ENCODE measurements around the gene SLC13A2. TPM values are rescaled to one million over a fixed set of nuclear protein-coding genes. Genes with fewer than 3 reads are reported as not detected.
A peak's percentile ranks its signal among the peaks of the same experiment; 100 is the strongest.

SLC13A2 gene
- not detected for polyA plus RNA-seq (2013, experiment 1 of 2)
- not detected for polyA plus RNA-seq (2013, experiment 2 of 2)

GRCh38 chr17:28473542-28473941 lies at the start of gene SLC13A2:
Gene SLC13A2, plus strand, starts transcription at chr17:28473644. Its CDS starts 69 bp downstream, at chr17:28473713.
- no peak for DNase-seq

DNA sequence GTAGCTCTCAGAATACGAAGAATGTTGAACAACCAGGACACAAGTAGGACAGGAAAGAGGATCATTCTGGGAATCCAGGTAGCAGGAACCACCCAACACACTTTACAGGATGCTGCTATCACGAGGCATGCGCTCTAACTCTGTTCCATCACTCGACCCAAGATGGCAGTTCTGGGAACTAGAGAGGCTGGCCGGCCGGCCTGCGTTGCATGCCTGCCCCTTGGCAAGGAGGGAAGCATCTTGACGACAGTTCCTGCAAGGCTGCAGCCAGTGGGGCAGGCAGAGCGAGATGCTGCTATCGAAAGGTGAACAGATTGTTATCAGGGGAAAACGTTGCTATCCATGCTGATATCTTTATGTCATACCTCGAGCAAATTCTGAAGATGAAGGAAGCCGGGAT lies 48.2 kb upstream of the SLC13A2 start:
- H2AK5ac ChIP-seq (ENCODE audit: low read length, severe bottlenecking) = no peak overlapping the region
- H4K8ac ChIP-seq (ENCODE audit: low read length) = no peak overlapping the region
- H2BK5ac ChIP-seq (ENCODE audit: low read depth, low read length, poor library complexity, severe bottlenecking) = no peak overlapping the region
- WGBS = 83% methylated on average over 13 of the region's 13 CpGs
- H3K27ac ChIP-seq (ENCODE audit: low read length, poor library complexity, severe bottlenecking) = no peak overlapping the region
- no peak overlapping the region for H2BK120ac ChIP-seq (ENCODE audit: low read depth, low read length)
- DNase-seq = no peak
- H3K4ac ChIP-seq (ENCODE audit: low read depth in 1 of 2, low read length in 2 of 2) = no peak overlapping the region
- H2BK12ac ChIP-seq (ENCODE audit: low read length in 2 of 2) = no peak overlapping the region
- H3K79me1 ChIP-seq (replicated peaks; ENCODE audit: low read length, poor library complexity, severe bottlenecking) = no peaks in the 10 kb centered on the region
- no peak overlapping the region for H3K9ac ChIP-seq (ENCODE audit: low read length)
- H3K4me3 ChIP-seq (ENCODE audit: insufficient read depth in 1 of 2, low read depth in 1 of 2, low read length in 2 of 2) = no peak overlapping the region
- H3K9me3 ChIP-seq (ENCODE audit: control insufficient read depth, low read length) = no peaks in the 10 kb centered on the region
- H4K91ac ChIP-seq (ENCODE audit: low read length) = no peak overlapping the region
- H3K4me2 ChIP-seq (ENCODE audit: low read length, poor library complexity, severe bottlenecking) = no peak overlapping the region
- H2BK15ac ChIP-seq (ENCODE audit: low read depth, poor library complexity, severe bottlenecking) = no peak overlapping the region
- no peak overlapping the region for H3K23ac ChIP-seq (ENCODE audit: low read length in 2 of 2)
- no peak overlapping the region for H3K18ac ChIP-seq (ENCODE audit: low read depth in 1 of 2, low read length in 2 of 2)
- H3K4me1 ChIP-seq (ENCODE audit: control insufficient read depth, insufficient read depth, low read depth, low read length) = no peaks in the 10 kb centered on the region
- H3K14ac ChIP-seq (ENCODE audit: low read length in 2 of 2) = no peak overlapping the region
- peaks cover 13 to 32% of the 10 kb centered on the region in 2 experiments for H3K27me3 ChIP-seq (ENCODE audit: control insufficient read depth in 1 of 2, insufficient read depth in 1 of 2, low read length in 2 of 2)
- H3K36me3 ChIP-seq (ENCODE audit: control insufficient read depth in 1 of 2, insufficient read depth in 2 of 2, low read depth in 1 of 2, low read length in 2 of 2) = no peaks in the 10 kb centered on the region
- H2AFZ ChIP-seq (ENCODE audit: low read depth, low read length) = no peak overlapping the region

More at GRCh38 chr17:28473542-28473941, at the start of gene SLC13A2:
- H3K27ac ChIP-seq (ENCODE audit: low read length, poor library complexity, severe bottlenecking) = no peak within 1 kb of the TSS
- H3K18ac ChIP-seq (ENCODE audit: low read depth in 1 of 2, low read length in 2 of 2) = no peak within 1 kb of the TSS
- no peaks in the 10 kb centered on the region for H3K36me3 ChIP-seq (ENCODE audit: control insufficient read depth in 1 of 2, insufficient read depth in 2 of 2, low read depth in 1 of 2, low read length in 2 of 2)
- H3K4me1 ChIP-seq (ENCODE audit: control insufficient read depth, insufficient read depth, low read depth, low read length) = no peaks in the 10 kb centered on the region
- no peak within 1 kb of the TSS for H3K9ac ChIP-seq (ENCODE audit: low read length)
- H3K9me3 ChIP-seq (ENCODE audit: control insufficient read depth, low read length) = no peaks in the 10 kb centered on the region
- no peak within 1 kb of the TSS for H3K4me2 ChIP-seq (ENCODE audit: low read length, poor library complexity, severe bottlenecking)
- H4K91ac ChIP-seq (ENCODE audit: low read length) = no peak within 1 kb of the TSS
- 68% methylated on average over 5 of the region's 5 CpGs for WGBS
- peaks cover 62 to 70% of the 10 kb centered on the region in 2 experiments for H3K27me3 ChIP-seq (ENCODE audit: control insufficient read depth in 1 of 2, insufficient read depth in 1 of 2, low read length in 2 of 2)
- peak within 1 kb of the TSS in 1 of 2 experiments; percentile 35 for H3K14ac ChIP-seq (ENCODE audit: low read length in 2 of 2)
- no peak within 1 kb of the TSS for H2BK120ac ChIP-seq (ENCODE audit: low read depth, low read length)
- H2AFZ ChIP-seq (ENCODE audit: low read depth, low read length) = no peak within 1 kb of the TSS
- H2AK5ac ChIP-seq (ENCODE audit: low read length, severe bottlenecking) = no peak within 1 kb of the TSS
- no peak within 1 kb of the TSS for H2BK12ac ChIP-seq (ENCODE audit: low read length in 2 of 2)
- H3K79me1 ChIP-seq (replicated peaks; ENCODE audit: low read length, poor library complexity, severe bottlenecking) = no peaks in the 10 kb centered on the region
- no peak within 1 kb of the TSS for H3K4ac ChIP-seq (ENCODE audit: low read depth in 1 of 2, low read length in 2 of 2)
- no peak within 1 kb of the TSS for H3K23ac ChIP-seq (ENCODE audit: low read length in 2 of 2)
- H3K4me3 ChIP-seq (ENCODE audit: insufficient read depth in 1 of 2, low read depth in 1 of 2, low read length in 2 of 2) = no peak within 1 kb of the TSS
- no peak within 1 kb of the TSS for H4K8ac ChIP-seq (ENCODE audit: low read length)
- no peak within 1 kb of the TSS for H2BK15ac ChIP-seq (ENCODE audit: low read depth, poor library complexity, severe bottlenecking)
- no peak within 1 kb of the TSS for H2BK5ac ChIP-seq (ENCODE audit: low read depth, low read length, poor library complexity, severe bottlenecking)

DNA sequence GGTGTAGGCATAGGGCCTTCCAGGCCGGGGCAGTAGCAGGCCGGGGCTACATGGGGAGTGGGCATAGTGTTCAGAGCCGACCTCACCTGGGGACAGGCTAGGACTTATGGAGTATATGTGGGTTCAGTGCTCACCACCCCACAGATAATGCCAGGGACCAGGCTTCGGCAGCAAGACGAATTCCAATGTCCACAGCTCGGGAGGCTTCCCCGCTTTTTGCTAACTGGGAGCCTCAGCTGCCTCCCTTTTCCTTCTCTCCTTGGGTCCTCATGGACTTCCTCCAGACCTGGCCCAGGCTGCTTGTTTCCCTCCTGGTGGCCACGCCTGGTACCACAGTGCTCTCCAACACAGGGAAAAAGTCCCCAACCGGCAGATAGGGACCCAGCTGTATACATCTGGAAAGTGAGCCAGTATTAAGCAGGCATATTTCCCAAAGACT lies 47.3 kb upstream of the SLC13A2 start:
- Histone ChIP-seq H3K4me2 (ENCODE audit: low read length, poor library complexity, severe bottlenecking) (no peak overlapping the region), H3K18ac (ENCODE audit: low read depth in 1 of 2, low read length in 2 of 2) (no peak overlapping the region), H3K4me3 (ENCODE audit: insufficient read depth in 1 of 2, low read depth in 1 of 2, low read length in 2 of 2) (no peak overlapping the region), H3K36me3 (ENCODE audit: control insufficient read depth in 1 of 2, insufficient read depth in 2 of 2, low read depth in 1 of 2, low read length in 2 of 2) (no peaks in the 10 kb centered on the region), H3K9ac (ENCODE audit: low read length) (no peak overlapping the region), H3K27ac (ENCODE audit: low read length, poor library complexity, severe bottlenecking) (no peak overlapping the region), H4K91ac (ENCODE audit: low read length) (no peak overlapping the region), H2BK15ac (ENCODE audit: low read depth, poor library complexity, severe bottlenecking) (no peak overlapping the region), H3K9me3 (ENCODE audit: control insufficient read depth, low read length) (no peaks in the 10 kb centered on the region), H3K4me1 (ENCODE audit: control insufficient read depth, insufficient read depth, low read depth, low read length) (no peaks in the 10 kb centered on the region), H3K14ac (ENCODE audit: low read length in 2 of 2) (no peak overlapping the region), H3K79me1 (replicated peaks; ENCODE audit: low read length, poor library complexity, severe bottlenecking) (no peaks in the 10 kb centered on the region), H2BK120ac (ENCODE audit: low read depth, low read length) (no peak overlapping the region), H2BK12ac (ENCODE audit: low read length in 2 of 2) (no peak overlapping the region), H3K23ac (ENCODE audit: low read length in 2 of 2) (peak overlapping the region in 1 of 2 experiments; percentile 17), H3K27me3 (ENCODE audit: control insufficient read depth in 1 of 2, insufficient read depth in 1 of 2, low read length in 2 of 2) (peaks cover 13 to 32% of the 10 kb centered on the region in 2 experiments), H3K4ac (ENCODE audit: low read depth in 1 of 2, low read length in 2 of 2) (no peak overlapping the region), H2AFZ (ENCODE audit: low read depth, low read length) (peak overlapping the region; percentile 23), H4K8ac (ENCODE audit: low read length) (no peak overlapping the region), H2AK5ac (ENCODE audit: low read length, severe bottlenecking) (no peak overlapping the region), H2BK5ac (ENCODE audit: low read depth, low read length, poor library complexity, severe bottlenecking) (no peak overlapping the region)
- DNase-seq = peak; percentile 20
- WGBS = 71% methylated on average over 9 of the region's 9 CpGs

DNA sequence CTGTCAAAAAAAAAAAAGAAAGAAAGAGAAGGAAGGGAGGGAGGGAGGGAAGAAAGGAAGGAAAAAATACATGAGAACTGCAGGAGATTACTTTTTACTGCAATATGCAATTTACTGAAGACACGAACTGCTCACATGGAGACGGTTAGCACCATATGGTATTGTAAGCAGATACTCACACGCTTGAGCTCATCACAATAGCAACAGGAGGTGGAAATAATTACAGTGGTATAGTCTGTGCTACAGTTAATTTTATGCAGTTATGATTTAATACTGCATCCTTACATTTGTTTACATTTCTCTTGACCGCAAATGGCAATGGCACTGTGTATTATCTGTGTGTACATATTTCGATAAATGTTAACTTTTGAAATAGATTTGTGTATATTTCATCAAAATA lies 46.1 kb upstream of the SLC13A2 start:
- H3K4me2 ChIP-seq (ENCODE audit: low read length, poor library complexity, severe bottlenecking) = no peak overlapping the region
- H3K18ac ChIP-seq (ENCODE audit: low read depth in 1 of 2, low read length in 2 of 2) = no peak overlapping the region
- H3K23ac ChIP-seq (ENCODE audit: low read length in 2 of 2) = no peak overlapping the region
- no peak overlapping the region for H2BK120ac ChIP-seq (ENCODE audit: low read depth, low read length)
- no peak overlapping the region for H2BK5ac ChIP-seq (ENCODE audit: low read depth, low read length, poor library complexity, severe bottlenecking)
- H2AFZ ChIP-seq (ENCODE audit: low read depth, low read length) = no peak overlapping the region
- no peak overlapping the region for H3K9ac ChIP-seq (ENCODE audit: low read length)
- no peak overlapping the region for H3K4ac ChIP-seq (ENCODE audit: low read depth in 1 of 2, low read length in 2 of 2)
- no peaks in the 10 kb centered on the region for H3K9me3 ChIP-seq (ENCODE audit: control insufficient read depth, low read length)
- no peak overlapping the region for H2BK12ac ChIP-seq (ENCODE audit: low read length in 2 of 2)
- H3K14ac ChIP-seq (ENCODE audit: low read length in 2 of 2) = no peak overlapping the region
- no peaks in the 10 kb centered on the region for H3K79me1 ChIP-seq (replicated peaks; ENCODE audit: low read length, poor library complexity, severe bottlenecking)
- no peak for DNase-seq
- no peaks in the 10 kb centered on the region for H3K36me3 ChIP-seq (ENCODE audit: control insufficient read depth in 1 of 2, insufficient read depth in 2 of 2, low read depth in 1 of 2, low read length in 2 of 2)
- H3K4me3 ChIP-seq (ENCODE audit: insufficient read depth in 1 of 2, low read depth in 1 of 2, low read length in 2 of 2) = no peak overlapping the region
- no peak overlapping the region for H4K8ac ChIP-seq (ENCODE audit: low read length)
- peaks cover 18 to 40% of the 10 kb centered on the region in 2 experiments for H3K27me3 ChIP-seq (ENCODE audit: control insufficient read depth in 1 of 2, insufficient read depth in 1 of 2, low read length in 2 of 2)
- no peak overlapping the region for H2AK5ac ChIP-seq (ENCODE audit: low read length, severe bottlenecking)
- H2BK15ac ChIP-seq (ENCODE audit: low read depth, poor library complexity, severe bottlenecking) = no peak overlapping the region
- no peaks in the 10 kb centered on the region for H3K4me1 ChIP-seq (ENCODE audit: control insufficient read depth, insufficient read depth, low read depth, low read length)
- 95% methylated on average over 2 of the region's 5 CpGs for WGBS
- no peak overlapping the region for H4K91ac ChIP-seq (ENCODE audit: low read length)
- H3K27ac ChIP-seq (ENCODE audit: low read length, poor library complexity, severe bottlenecking) = no peak overlapping the region
